Left renal pelvis (tissue), 4 donors: ENCODE results near the gene SF3B2. TPM values are rescaled to one million over a fixed set of nuclear protein-coding genes. Genes with fewer than 3 reads are reported as not detected.
"Not testable (repeated sequence)": the region's sequence is repeated elsewhere in the genome, so short reads cannot be mapped to it uniquely, and the experiment has no call there.

Experiments used
- DNase-seq, 4 donors: peaks; one replicate each; pipeline ENCODE4 v3.0.0-alpha.2; 2013; ENCODE audit warnings: low read depth in 4 of 4, low spot score in 3 of 4
- polyA plus RNA-seq, 4 donors: library from polyadenylated mRNA; unstranded; fragments of 120-200 nt; gene quantifications; one replicate each; pipeline ENCODE4 v1.2.1, GENCODE V29; 2013; ENCODE audit not compliant: insufficient read length in 4 of 4

SF3B2 gene
- polyA plus RNA-seq, 4 donors = 185 to 261 (median 236) TPM

DNA sequence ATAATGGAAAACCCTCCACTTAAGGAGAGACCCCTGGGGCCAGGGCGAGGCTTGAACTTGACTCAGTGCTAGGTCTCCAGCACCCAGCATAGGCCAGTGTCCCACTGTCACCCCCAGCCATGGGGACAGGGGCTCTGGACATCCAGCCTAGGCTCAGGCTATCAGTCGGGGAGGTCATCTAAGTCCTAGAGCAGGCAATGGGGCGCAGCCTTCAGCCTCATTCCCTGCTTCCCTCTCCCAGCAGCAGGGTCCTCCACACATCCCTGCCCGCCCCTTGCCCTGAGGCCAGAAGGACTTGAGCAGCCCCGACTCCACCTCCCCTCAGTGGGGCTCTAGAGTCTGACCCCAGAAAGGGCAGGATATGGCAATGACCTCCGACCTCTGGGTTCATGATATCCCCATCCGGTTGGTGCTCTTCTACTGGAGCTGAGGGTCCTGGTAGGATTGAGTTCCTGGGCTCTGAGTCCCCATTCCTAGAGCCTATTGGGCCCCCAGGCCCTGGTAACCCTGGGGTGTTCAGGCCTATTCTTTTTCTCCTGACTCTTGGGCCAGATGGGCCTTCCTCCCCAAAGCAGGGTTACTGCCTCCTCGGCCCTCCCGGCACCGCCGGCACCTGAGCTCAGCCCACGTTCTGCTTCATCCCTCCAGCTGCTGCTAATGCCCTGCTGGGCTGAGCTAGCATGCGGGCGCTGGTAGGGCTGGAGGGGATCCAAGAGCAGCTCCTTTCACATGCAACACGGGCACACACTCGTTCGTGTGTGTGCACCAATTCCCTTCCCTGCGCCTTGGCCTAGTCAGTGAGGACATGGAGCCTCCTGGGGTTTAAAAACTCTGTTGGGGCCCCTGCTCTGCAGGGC, 36.0 kb upstream of the SF3B2 start:
- DNase-seq = no peak

- no peak for DNase-seq
Observed at GRCh38 chr11:66016793-66017177, 35.4 kb upstream of the SF3B2 start.

DNA sequence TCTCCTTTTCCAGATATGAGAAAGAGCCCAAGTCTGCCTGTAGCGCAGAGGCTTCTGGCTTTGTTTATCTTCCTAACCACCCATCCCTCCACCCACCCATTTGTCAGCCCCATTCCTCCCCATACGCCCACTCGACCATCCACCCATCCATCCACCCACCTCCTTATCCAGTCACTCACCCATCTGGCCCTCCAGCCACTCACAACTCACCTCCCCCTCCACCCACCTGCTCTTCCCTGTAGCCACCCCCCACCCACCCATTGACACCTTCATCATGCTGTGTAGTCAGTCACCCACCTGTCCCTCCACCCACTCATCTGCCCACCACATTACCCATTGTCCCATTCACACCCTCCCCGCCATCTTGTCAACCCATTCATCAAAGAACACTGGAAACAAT, 34.8 kb upstream of the SF3B2 start:
- no peak for DNase-seq

- DNase-seq = no peak
Observed at GRCh38 chr11:66020212-66020611, 32.0 kb upstream of the SF3B2 start.

DNA sequence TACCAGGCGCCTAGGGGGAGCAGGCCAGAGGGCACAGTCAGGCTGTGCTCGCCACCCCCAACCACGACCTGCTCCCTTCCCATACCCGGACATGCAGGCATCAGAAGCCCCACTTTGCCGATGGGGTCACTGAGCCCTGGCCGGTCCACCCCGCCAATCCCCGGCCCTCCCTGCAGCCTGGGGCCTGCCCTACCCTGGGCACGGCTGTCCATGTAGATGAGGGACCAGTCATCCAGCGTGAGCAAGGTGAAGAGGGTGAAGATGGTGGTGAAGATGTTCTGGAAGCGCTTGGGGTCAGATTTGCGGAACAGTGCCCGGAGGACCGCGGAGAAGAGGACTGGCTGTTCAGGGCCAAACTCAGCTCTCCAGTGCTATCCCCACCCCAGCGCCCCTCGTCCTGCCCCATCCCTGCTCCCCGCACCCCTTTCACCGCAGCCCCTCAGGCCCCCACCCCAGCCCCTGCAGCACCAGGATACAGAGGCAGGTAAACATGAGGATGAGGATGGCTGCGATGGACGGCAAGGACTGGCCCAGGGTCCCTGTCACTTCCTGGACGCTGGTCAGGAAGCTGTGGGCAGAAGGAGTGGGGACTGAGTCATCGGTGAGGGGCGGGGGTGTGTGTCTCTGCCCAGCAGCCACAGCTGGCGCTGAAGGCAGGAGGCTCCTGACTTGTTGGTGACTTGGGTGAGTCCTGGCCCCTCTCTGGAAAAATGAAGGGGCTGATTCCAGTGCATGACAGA, 31.4 kb upstream of the SF3B2 start:
- DNase-seq = no peak

- DNase-seq = peak in 1 of 4 donors; percentile 27
Observed at GRCh38 chr11:66022401-66023185, 29.6 kb upstream of the SF3B2 start.

- not testable (repeated sequence) for DNase-seq
Observed at GRCh38 chr11:66023186-66023440, 29.1 kb upstream of the SF3B2 start.

GRCh38 chr11:66026017-66026529, 26.1 kb upstream of the SF3B2 start, which contains the start of gene CATSPER1:
Gene CATSPER1 (minus strand): TSS chr11:66026479. CDS start chr11:66026379, 100 bp downstream.
- no peak for DNase-seq

DNA sequence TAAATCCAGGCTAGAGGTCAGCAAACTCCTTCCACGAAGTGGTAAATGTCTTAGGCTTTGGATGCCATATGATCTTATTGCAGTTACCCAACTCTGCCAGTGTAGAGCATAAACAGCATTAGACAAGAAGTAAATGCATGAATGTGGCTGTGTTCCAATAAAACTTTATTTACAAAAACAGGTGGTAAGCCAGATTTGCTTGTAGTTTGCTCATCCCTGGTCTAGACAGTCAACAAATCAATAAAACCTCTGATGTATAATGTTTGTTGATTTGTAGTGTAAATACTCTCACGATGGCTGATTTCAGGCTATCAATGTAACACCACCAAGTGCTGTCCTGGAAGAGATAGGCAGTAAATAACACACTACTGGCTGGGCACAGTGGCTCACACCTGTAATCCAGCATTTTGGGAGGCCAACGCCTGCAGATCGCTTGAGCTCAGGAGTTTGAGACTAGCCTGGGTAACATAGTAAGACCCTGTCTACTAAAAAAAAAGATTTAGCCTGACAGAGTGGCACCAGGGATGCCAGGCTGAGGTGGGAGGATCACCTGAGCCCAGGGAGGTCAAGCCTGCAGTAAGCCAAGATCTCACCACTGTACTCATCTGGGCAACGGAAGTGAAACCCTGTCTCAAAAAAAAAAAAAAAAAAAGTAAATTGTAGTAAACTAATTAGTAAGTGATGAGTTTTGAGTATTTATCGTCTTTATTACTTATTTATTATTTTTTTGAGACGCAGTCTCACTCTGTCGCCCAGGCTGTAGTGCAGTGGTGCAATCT, 19.0 kb upstream of the SF3B2 start:
- no peak for DNase-seq

DNA sequence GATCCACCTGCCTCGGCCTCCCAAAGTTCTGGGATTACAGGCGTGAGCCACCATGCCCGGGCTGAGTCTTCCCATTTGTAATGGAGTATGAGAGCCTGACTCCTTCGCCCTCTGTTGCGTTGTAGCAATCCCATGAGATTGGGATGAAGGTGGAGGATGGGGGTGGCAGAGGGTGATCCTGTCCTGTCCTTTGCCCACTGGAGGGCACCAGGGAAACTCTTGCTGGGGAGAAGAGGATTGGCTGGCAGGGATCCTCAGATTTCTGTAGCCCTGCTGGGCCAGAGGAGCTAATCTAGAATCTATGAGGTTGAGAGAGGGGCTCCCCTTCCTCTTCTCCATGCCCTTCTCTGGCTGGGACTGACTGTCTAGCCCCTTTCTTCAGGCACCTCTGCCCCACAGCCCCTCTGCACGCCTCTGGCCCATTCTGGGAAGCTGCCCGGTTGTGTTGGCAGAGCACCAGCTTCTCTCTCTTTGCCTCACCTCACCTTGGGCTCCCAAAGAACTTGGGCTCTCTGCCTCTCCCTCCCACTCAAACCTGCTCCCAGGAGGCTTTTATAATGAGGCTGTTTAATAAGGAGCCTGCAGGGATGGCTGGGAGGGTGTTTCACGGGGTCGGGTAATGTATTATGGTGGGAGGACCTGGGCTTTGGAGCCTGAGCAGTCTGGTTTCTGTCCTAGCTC, 16.4 kb upstream of the SF3B2 start:
- no peak for DNase-seq

DNA sequence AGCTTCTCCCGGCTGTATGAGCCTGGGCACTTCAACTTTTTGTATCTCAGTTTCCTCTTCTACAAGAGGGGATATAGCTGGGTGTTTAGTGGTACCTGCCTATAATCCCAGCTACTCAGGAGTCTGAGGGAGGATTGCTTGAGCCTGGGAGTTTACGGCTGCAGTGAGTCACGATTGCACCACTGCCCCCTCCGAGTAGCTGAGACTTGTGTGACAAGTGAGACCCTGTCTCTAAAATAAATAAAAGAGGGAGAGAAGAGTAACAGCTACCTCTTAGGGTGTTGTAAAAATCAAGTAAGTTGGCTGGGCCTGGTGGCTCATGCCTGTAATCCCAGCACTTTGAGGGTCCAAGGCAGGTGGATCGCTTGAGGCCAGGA, 15.8 kb upstream of the SF3B2 start:
- DNase-seq = no peak

DNA sequence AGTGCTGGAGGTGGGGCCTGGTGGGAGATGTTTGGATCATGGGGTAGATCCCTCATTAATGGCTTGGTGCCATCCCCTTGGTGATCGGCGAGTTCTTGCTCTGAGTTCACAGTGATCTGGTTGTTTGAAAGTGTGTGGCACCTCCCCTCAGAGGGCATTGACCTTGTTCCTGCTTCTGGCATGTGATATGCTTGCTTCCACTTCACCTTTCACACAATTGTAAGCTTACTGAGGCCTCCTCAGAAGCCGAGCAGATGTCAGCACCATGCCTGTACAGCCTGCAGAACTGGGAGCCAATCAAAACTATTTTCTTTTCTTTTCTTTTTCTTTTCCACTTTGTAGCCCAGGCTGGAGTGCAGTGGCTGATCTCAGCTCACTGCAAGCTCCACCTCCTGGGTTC, 14.8 kb upstream of the SF3B2 start:
- DNase-seq = no peak

GRCh38 chr11:66039765-66040164, 12.4 kb upstream of the SF3B2 start:
- no peak for DNase-seq

- no peak for DNase-seq
Observed at GRCh38 chr11:66042227-66042995, 9.8 kb upstream of the SF3B2 start.

GRCh38 chr11:66042996-66043906, 8.9 kb upstream of the SF3B2 start:
- no peak for DNase-seq

DNA sequence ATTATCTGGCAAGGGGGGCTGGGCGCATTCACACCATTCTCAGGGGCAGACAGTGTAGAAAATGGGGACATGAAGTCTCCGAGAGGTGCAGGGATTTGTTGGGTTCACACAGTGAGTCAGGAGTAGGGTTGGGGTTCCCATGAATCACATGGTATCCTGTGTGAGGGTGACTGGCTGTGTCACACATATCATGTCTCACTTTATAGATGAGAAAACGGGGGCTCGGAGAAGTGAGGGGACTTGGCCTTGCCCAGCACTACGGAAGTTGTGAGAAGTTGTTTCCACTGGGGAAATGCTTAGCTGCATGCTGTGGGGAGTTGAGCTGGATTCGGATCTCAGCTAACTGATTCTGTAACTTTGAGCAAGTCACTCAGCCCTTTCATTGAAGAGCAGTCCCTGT, 7.4 kb upstream of the SF3B2 start:
- no peak for DNase-seq

GRCh38 chr11:66045177-66045639, 7.0 kb upstream of the SF3B2 start:
- DNase-seq = no peak

DNA sequence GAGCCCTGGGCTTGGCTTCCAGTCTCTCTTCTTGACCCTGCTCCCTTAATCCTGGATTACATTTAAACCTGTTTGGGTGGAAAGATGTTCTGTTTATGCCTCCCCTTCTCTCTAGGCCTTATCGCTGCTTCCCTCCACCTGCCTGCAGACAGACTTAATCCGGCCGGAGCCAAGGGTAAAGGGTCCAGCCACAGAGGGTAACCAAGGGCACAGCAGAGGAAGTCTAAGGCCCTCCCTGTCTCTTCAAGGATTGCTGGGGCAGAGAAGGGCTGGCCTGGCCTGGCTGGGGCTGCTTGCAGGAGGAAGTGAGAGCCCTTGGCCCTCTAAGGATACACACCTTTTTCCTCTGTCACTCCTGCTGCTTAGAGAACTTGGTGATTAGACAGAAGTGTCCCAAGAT, 5.3 kb upstream of the SF3B2 start:
- no peak for DNase-seq
